GM12878 (cell line): ENCODE data around the gene CPB2. TPM values are rescaled to one million over a fixed set of nuclear protein-coding genes. Genes with fewer than 3 reads are reported as not detected.

Source experiments
- BACH1 ChIP-seq: fragments of 450-650 bp; IDR thresholded peaks from 2 replicates; pipeline ENCODE4 v1.6.1; 2017; ENCODE audit warnings: mild to moderate bottlenecking, borderline replicate concordance
- CREB1 ChIP-seq: IDR thresholded peaks from 2 replicates; pipeline ENCODE4 v1.6.1; 2012; ENCODE audit warnings: low read depth, mild to moderate bottlenecking, inconsistent platforms
- HDAC6 ChIP-seq: fragments of 200-600 bp; sonication (generic); IDR thresholded peaks from one replicate; pipeline ENCODE4 v1.8.0; 2017; ENCODE audit warnings: antibody characterized with exemption; ENCODE audit not compliant: unreplicated experiment
- IKZF2 ChIP-seq, 2 experiments: fragments of 450-650 bp; IDR thresholded peaks; 2 replicates each; pipeline ENCODE4 v1.6.1; 2017; ENCODE audit warnings: mild to moderate bottlenecking in 2 of 2, moderate library complexity in 2 of 2
- JUNB ChIP-seq: IDR thresholded peaks from 2 replicates; pipeline ENCODE4 v1.6.1; 2016; ENCODE audit warnings: antibody characterized with exemption, mild to moderate bottlenecking
- KDM1A ChIP-seq: fragments of 200-600 bp; sonication (generic); IDR thresholded peaks from 2 replicates; pipeline ENCODE4 v1.6.1; 2016; ENCODE audit warnings: borderline replicate concordance
- MEF2B ChIP-seq: fragments of 450-650 bp; IDR thresholded peaks from 2 replicates; pipeline ENCODE4 v1.6.1; 2018; ENCODE audit warnings: mild to moderate bottlenecking, moderate library complexity; ENCODE audit not compliant: partially characterized antibody, poor library complexity, severe bottlenecking
- NFIC ChIP-seq: IDR thresholded peaks from 2 replicates; pipeline ENCODE4 v1.6.1; 2012; ENCODE audit warnings: low read depth, mild to moderate bottlenecking, inconsistent platforms, low read length, moderate library complexity
- PML ChIP-seq: IDR thresholded peaks from 2 replicates; pipeline ENCODE4 v1.6.1; 2012; ENCODE audit warnings: low read length, inconsistent platforms
- POLR2A ChIP-seq: IDR thresholded peaks from 2 replicates; pipeline ENCODE4 v1.6.1; 2011; ENCODE audit warnings: low read depth, mild to moderate bottlenecking, low read length
- RAD51 ChIP-seq: fragments of 450-650 bp; IDR thresholded peaks from 2 replicates; pipeline ENCODE4 v1.6.1; 2016; ENCODE audit warnings: moderate library complexity, mild to moderate bottlenecking, inconsistent platforms
- SREBF1 ChIP-seq: IDR thresholded peaks from 2 replicates; pipeline ENCODE4 v1.6.1; 2012; ENCODE audit warnings: mild to moderate bottlenecking, low read length
- SRF ChIP-seq, 2 experiments: IDR thresholded peaks; 2 replicates each; pipeline ENCODE4 v1.6.1; 2011; ENCODE audit warnings: low read depth in 2 of 2, low read length in 2 of 2, mild to moderate bottlenecking in 1 of 2, moderate library complexity in 1 of 2
- ZBED1 ChIP-seq: IDR thresholded peaks from 2 replicates; pipeline ENCODE4 v1.6.1; 2016; ENCODE audit warnings: borderline replicate concordance
- ZNF24 ChIP-seq: fragments of 450-650 bp; IDR thresholded peaks from 2 replicates; pipeline ENCODE4 v1.6.1; 2017; ENCODE audit warnings: antibody characterized with exemption, mild to moderate bottlenecking
- ZNF274 ChIP-seq: IDR thresholded peaks from one replicate; pipeline ENCODE4 v1.8.0; 2011; ENCODE audit not compliant: insufficient read length, insufficient read depth
- ZNF622 ChIP-seq: fragments of 450-650 bp; IDR thresholded peaks from 2 replicates; pipeline ENCODE4 v1.6.1; 2017; ENCODE audit warnings: mild to moderate bottlenecking, inconsistent platforms
- polyA plus RNA-seq, 11 experiments: library from polyadenylated mRNA; depleted of rRNA in 4 of 11; unstranded in 6 of 11; stranded (reverse) in 5 of 11; fragments of >200 nt; fragmentation: Nextera tagmentation in 4 of 11; fragmentation: Illumina TruSeq in 1 of 11; extraction: Ambion mirVana in 4 of 11; extraction: Trizol in 1 of 11; gene quantifications; 1 replicate in 1 of 11; 2 replicates in 10 of 11; pipeline versions ENCODE4 v1.2.1 to v1.2.3, GENCODE V29; 2011 to 2016; ENCODE audit warnings: inconsistent platforms in 2 of 11, missing spikeins in 2 of 11, low read depth in 1 of 11
- total RNA-seq, 4 experiments: library from RNA; depleted of rRNA in 3 of 4; stranded (reverse); fragments of >200 nt in 3 of 4; fragmentation: Illumina TruSeq in 1 of 4; extraction: Trizol in 1 of 4; gene quantifications; 2 replicates each; pipeline versions ENCODE4 v1.2.1 to v1.2.3, GENCODE V29; 2013 to 2021
- TF ChIP-seq, protein P1 (sequence below): IDR thresholded peaks from 2 replicates; pipeline ENCODE4 v1.6.1; 2012; ENCODE audit warnings: improper control_type of control experiment, low read depth, low read length; ENCODE audit not compliant: insufficient replicate concordance
- TF ChIP-seq, protein P2 (sequence below): fragments of 450-650 bp; IDR thresholded peaks from 2 replicates; pipeline ENCODE4 v1.6.1; 2017; ENCODE audit warnings: mild to moderate bottlenecking, low read depth, inconsistent platforms; ENCODE audit not compliant: poor library complexity, severe bottlenecking
- TF ChIP-seq, protein P3 (sequence below): IDR thresholded peaks from 2 replicates; pipeline ENCODE4 v1.6.1; 2011; ENCODE audit warnings: mild to moderate bottlenecking, low read depth, low read length, moderate library complexity; ENCODE audit not compliant: insufficient replicate concordance
- TF ChIP-seq, protein P4 (sequence below), 3 experiments: IDR thresholded peaks in 2 of 3; conservative IDR thresholded peaks in 1 of 3; 2 replicates each; pipeline ENCODE4 v1.5.1; 2011; ENCODE audit warnings: low read depth in 3 of 3, low read length in 3 of 3, mild to moderate bottlenecking in 3 of 3, control low read depth in 2 of 3, moderate library complexity in 2 of 3, inconsistent platforms in 1 of 3, mixed read lengths in 1 of 3; ENCODE audit not compliant: control insufficient read depth in 2 of 3, insufficient read depth in 1 of 3; ENCODE audit errors: extremely low read depth in 1 of 3

Gene CPB2
- total and polyA plus RNA-seq, 10 of the 15 experiments (the other 5 are each of a cell fraction or from before 2014, with no cell fraction given), result 0.05 to 0.87 (median 0.13) TPM; not detected in 3

DNA sequence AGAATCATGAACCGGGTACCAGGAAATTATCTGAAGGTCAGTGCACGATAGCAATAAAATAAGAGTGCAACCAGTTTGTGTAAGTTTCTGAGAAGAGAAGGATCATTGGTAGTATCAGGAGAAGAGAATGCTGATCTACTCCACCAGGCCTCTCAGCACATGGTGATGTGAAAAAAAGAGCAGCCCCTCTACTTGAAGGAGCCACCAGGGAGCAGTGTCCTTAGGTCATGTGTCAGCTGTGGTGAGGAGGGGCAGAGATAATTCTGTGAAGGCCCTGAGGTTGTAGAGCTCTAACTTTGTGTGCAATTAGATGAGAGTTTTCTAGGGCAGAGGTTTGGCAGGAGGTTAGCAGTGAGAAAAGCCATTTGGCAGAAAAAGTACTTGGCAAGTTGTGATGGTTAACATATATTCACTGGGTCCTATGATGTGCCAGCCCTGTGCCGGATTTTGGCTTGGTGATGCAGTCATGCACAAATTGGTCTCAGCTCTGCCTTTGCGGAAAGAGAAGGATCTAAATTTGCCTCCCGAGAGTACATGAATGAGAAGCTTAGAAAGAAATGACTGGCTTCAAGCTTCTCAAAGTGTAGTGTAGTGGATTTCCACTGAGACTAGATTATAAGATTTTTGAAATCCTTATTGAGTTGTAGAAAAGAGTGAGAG is 33.1 kb downstream of the CPB2 start (continued):
- TF ChIP-seq, protein P1, sequence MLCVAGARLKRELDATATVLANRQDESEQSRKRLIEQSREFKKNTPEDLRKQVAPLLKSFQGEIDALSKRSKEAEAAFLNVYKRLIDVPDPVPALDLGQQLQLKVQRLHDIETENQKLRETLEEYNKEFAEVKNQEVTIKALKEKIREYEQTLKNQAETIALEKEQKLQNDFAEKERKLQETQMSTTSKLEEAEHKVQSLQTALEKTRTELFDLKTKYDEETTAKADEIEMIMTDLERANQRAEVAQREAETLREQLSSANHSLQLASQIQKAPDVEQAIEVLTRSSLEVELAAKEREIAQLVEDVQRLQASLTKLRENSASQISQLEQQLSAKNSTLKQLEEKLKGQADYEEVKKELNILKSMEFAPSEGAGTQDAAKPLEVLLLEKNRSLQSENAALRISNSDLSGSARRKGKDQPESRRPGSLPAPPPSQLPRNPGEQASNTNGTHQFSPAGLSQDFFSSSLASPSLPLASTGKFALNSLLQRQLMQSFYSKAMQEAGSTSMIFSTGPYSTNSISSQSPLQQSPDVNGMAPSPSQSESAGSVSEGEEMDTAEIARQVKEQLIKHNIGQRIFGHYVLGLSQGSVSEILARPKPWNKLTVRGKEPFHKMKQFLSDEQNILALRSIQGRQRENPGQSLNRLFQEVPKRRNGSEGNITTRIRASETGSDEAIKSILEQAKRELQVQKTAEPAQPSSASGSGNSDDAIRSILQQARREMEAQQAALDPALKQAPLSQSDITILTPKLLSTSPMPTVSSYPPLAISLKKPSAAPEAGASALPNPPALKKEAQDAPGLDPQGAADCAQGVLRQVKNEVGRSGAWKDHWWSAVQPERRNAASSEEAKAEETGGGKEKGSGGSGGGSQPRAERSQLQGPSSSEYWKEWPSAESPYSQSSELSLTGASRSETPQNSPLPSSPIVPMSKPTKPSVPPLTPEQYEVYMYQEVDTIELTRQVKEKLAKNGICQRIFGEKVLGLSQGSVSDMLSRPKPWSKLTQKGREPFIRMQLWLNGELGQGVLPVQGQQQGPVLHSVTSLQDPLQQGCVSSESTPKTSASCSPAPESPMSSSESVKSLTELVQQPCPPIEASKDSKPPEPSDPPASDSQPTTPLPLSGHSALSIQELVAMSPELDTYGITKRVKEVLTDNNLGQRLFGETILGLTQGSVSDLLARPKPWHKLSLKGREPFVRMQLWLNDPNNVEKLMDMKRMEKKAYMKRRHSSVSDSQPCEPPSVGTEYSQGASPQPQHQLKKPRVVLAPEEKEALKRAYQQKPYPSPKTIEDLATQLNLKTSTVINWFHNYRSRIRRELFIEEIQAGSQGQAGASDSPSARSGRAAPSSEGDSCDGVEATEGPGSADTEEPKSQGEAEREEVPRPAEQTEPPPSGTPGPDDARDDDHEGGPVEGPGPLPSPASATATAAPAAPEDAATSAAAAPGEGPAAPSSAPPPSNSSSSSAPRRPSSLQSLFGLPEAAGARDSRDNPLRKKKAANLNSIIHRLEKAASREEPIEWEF, result no peak
- TF ChIP-seq KDM1A, result no peak
- no peak for TF ChIP-seq HDAC6
- TF ChIP-seq SREBF1, result no peak
- TF ChIP-seq ZNF622, result no peak
- TF ChIP-seq, protein P2, sequence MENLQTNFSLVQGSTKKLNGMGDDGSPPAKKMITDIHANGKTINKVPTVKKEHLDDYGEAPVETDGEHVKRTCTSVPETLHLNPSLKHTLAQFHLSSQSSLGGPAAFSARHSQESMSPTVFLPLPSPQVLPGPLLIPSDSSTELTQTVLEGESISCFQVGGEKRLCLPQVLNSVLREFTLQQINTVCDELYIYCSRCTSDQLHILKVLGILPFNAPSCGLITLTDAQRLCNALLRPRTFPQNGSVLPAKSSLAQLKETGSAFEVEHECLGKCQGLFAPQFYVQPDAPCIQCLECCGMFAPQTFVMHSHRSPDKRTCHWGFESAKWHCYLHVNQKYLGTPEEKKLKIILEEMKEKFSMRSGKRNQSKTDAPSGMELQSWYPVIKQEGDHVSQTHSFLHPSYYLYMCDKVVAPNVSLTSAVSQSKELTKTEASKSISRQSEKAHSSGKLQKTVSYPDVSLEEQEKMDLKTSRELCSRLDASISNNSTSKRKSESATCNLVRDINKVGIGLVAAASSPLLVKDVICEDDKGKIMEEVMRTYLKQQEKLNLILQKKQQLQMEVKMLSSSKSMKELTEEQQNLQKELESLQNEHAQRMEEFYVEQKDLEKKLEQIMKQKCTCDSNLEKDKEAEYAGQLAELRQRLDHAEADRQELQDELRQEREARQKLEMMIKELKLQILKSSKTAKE, result peak; percentile 22
- TF ChIP-seq ZBED1, result peak; percentile 46; the same call in 1 of the 2 replicates
- 0 out of 2 replicates have a peak, but pooled peaks have one; percentile 31 for TF ChIP-seq CREB1
- peak; percentile 27 to 31; a peak in 1 of 4 replicates for TF ChIP-seq IKZF2 (IDR thresholded peaks at IDR 0.05)
- TF ChIP-seq NFIC, result peak; percentile 98
- TF ChIP-seq PML, result peak; percentile 80
- TF ChIP-seq ZNF274, result no peak
- TF ChIP-seq BACH1, result no peak
- TF ChIP-seq, protein P3, sequence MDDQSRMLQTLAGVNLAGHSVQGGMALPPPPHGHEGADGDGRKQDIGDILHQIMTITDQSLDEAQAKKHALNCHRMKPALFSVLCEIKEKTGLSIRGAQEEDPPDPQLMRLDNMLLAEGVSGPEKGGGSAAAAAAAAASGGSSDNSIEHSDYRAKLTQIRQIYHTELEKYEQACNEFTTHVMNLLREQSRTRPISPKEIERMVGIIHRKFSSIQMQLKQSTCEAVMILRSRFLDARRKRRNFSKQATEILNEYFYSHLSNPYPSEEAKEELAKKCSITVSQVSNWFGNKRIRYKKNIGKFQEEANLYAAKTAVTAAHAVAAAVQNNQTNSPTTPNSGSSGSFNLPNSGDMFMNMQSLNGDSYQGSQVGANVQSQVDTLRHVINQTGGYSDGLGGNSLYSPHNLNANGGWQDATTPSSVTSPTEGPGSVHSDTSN, result no peak
- TF ChIP-seq SRF (IDR thresholded peaks at IDR 0.05; ENCODE audit: low read depth in 2 of 2, low read length in 2 of 2), result peak in 1 of 2 experiments; percentile 68; a peak in 1 of 4 replicates
- 0 out of 2 replicates have a peak, but pooled peaks have one; percentile 34 for TF ChIP-seq POLR2A
- TF ChIP-seq, protein P4, sequence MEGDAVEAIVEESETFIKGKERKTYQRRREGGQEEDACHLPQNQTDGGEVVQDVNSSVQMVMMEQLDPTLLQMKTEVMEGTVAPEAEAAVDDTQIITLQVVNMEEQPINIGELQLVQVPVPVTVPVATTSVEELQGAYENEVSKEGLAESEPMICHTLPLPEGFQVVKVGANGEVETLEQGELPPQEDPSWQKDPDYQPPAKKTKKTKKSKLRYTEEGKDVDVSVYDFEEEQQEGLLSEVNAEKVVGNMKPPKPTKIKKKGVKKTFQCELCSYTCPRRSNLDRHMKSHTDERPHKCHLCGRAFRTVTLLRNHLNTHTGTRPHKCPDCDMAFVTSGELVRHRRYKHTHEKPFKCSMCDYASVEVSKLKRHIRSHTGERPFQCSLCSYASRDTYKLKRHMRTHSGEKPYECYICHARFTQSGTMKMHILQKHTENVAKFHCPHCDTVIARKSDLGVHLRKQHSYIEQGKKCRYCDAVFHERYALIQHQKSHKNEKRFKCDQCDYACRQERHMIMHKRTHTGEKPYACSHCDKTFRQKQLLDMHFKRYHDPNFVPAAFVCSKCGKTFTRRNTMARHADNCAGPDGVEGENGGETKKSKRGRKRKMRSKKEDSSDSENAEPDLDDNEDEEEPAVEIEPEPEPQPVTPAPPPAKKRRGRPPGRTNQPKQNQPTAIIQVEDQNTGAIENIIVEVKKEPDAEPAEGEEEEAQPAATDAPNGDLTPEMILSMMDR (IDR thresholded peaks at IDR 0.05 in 2 of 3, conservative IDR thresholded peaks at IDR 0.05 in 1 of 3; ENCODE audit: control insufficient read depth in 2 of 3, extremely low read depth in 1 of 3, insufficient read depth in 1 of 3, low read depth in 3 of 3, low read length in 3 of 3), result peak; percentile 21 to 53 (median 37); a peak in 4 of 6 replicates
- TF ChIP-seq JUNB, result peak; percentile 98
- no peak for TF ChIP-seq ZNF24
- peak; percentile 91 for TF ChIP-seq MEF2B
- peak; percentile 46; the same call in 1 of the 2 replicates for TF ChIP-seq RAD51
